ENCODE results near the gene NPEPPS.

NPEPPS gene

GRCh38 chr17:47632991-47633390 lies 102.1 kb downstream of the NPEPPS start:
- DNase-seq = no peak

GRCh38 chr17:47633996-47634395 lies 103.1 kb downstream of the NPEPPS start:
- DNase-seq = no peak

- DNase-seq = no peak
Observed at GRCh38 chr17:47634870-47635269, 104.0 kb downstream of the NPEPPS start.

- DNase-seq = no peak
Observed at GRCh38 chr17:47635734-47636133, 104.8 kb downstream of the NPEPPS start.

GRCh38 chr17:47636273-47637030 lies 105.5 kb downstream of the NPEPPS start:
- DNase-seq = no peak

- no peak for DNase-seq
Observed at GRCh38 chr17:47638903-47639302, 108.0 kb downstream of the NPEPPS start.

GRCh38 chr17:47640076-47640475 lies 109.2 kb downstream of the NPEPPS start:
- DNase-seq = no peak

- no peak for DNase-seq
Observed at GRCh38 chr17:47641202-47641601, 110.3 kb downstream of the NPEPPS start.

- no peak for DNase-seq
Observed at GRCh38 chr17:47643116-47643515, 112.2 kb downstream of the NPEPPS start.

GRCh38 chr17:47644324-47644723 lies 113.4 kb downstream of the NPEPPS start:
- no peak for DNase-seq

GRCh38 chr17:47649153-47649971 lies 118.5 kb downstream of the NPEPPS start, which contains the start of gene KPNB1:
KPNB1 (plus strand) TSS chr17:47649919; CDS start chr17:47650245, 326 bp downstream.
- peak; percentile 99 for DNase-seq

- no peak for DNase-seq
Observed at GRCh38 chr17:47649972-47650524, 119.1 kb downstream of the NPEPPS start.

GRCh38 chr17:47650525-47651522 lies 119.9 kb downstream of the NPEPPS start:
- DNase-seq = peak; percentile 90

GRCh38 chr17:47651704-47652103 lies 120.8 kb downstream of the NPEPPS start:
- no peak for DNase-seq

- DNase-seq = no peak
Observed at GRCh38 chr17:47652570-47652969, 121.7 kb downstream of the NPEPPS start.

GRCh38 chr17:47653442-47653841 lies 122.5 kb downstream of the NPEPPS start:
- DNase-seq = no peak

- no peak for DNase-seq
Observed at GRCh38 chr17:47654991-47655390, 124.1 kb downstream of the NPEPPS start.

GRCh38 chr17:47660064-47660492 lies 129.2 kb downstream of the NPEPPS start:
- no peak for DNase-seq

- peak; percentile 29 for DNase-seq
Observed at GRCh38 chr17:47663912-47664623, 133.2 kb downstream of the NPEPPS start.

- DNase-seq = no peak
Observed at GRCh38 chr17:47664624-47664941, 133.7 kb downstream of the NPEPPS start.

GRCh38 chr17:47665655-47666054 lies 134.7 kb downstream of the NPEPPS start:
- DNase-seq = no peak

- DNase-seq = no peak
Observed at GRCh38 chr17:47669081-47669480, 138.2 kb downstream of the NPEPPS start.

All from NCI-H446 treated with DMSO at 0.1 percent for 48 hours (cell line).